Activated CD4-positive, CD25-positive, alpha-beta regulatory T cell (primary cell): ENCODE data around the gene TLK2.
"Not testable (repeated sequence)": the region's sequence is repeated elsewhere in the genome, so short reads cannot be mapped to it uniquely, and the experiment has no call there.

Experiments
- DNase-seq, 4 experiments: peaks; one replicate each; lab custom pipeline; 2025; lab: John Stamatoyannopoulos, UW

Gene TLK2

DNA sequence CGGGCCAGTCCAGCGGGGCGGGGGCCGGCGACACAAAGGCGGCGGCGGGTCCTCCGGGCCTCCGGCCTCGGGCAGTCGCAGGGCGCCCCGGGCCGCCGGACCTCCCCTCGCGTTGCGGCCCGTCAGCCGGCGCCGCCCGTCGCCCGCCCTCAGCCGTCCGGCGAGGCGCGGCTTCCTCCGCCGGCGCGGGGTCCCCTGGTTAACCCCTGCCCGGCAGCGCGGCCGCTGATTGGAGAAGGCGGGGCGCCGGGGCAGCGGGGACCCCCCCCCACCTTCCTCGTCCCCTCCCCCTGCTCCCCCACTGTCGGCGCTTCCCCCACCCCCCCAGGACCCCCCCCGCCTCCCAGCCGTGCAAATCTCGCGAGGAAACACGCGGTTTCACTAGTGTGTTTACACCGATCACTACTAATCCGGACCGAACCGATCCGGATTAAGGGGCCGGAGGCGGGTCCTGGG is at the start of gene TLK2:
TLK2 (plus strand) TSS at position 402 of the 456 bp plus-strand sequence. CDS start 2,301 bp downstream, outside the sequence.
- peak; percentile 45 to 75 (median 62) for DNase-seq

DNA sequence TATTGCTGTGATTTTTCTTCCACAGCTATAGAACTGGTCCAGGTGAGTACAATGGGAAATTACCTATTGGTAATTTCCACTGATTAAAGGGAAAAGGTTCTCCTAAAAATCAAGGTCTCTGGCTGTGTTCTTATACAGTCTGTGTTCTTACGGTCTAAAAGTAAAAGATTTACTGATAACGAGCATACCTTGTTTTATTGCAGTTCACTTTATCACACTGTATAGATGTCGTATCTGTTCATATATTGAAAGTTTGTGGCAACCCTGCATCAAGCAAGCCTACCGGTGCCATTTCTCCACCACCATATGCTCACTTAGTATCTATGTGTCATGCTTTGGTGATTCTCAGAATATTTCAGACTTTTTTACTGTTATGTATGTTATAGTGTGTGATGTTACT is 43.4 kb upstream of the TLK2 start:
- DNase-seq = not testable (repeated sequence)

DNA sequence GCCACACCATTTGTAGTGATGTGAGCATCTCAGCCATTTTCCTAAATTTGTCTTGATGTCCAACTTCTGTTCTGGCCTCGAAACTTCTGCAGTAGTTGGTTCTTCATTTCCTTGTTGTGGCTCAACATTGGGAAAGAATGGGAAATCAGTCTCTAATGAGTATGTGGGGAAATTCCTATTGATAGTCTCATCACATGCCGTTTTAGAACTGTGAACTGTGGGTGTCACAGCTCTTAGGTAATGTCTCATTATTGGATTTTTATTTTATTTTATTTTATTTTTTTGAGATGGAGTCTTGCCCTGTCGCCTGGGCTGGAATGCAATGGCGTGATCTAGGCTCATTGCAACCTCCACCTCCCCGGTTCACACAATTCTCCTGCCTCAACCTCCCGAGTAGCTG is 37.4 kb upstream of the TLK2 start:
- DNase-seq = not testable (repeated sequence)

DNA sequence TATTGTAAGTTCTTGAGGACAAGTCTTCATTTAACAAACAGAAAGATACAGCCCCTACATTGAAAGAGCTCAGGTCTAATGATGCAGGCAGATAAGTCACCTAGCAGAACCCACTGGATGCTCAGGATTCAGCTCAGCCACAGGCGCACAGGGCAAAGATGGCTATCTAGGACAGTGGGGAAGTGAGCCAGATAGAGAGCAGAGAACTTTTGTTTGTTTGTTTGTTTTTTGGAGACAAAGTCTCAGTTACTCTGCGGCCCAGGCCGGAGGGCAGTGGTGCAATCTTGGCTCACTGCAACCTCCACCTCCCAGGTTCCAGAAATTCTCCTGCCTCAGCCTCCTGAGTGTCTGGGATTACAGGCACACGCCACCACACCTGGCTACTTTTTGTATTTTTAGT is 34.6 kb upstream of the TLK2 start:
- no peak for DNase-seq

DNA sequence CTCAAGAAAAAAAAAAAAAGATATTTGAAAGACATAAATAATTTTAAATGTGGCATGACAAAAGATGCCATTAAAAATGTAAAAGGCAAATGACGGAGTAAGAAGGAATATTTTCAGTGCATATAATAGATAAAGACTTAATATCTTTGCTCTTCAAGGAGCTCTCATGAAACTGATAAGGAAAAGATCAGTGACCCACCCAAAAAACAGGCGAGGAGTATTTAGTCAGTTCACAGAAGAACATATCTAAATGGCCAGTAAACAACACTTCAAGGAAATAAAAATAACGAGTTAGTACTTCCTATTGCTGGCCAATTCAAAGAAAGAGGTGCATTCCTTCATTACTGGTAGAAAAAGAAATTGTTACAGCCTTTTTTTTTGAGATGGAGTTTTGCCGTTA is 32.8 kb upstream of the TLK2 start:
- not testable (repeated sequence) for DNase-seq

DNA sequence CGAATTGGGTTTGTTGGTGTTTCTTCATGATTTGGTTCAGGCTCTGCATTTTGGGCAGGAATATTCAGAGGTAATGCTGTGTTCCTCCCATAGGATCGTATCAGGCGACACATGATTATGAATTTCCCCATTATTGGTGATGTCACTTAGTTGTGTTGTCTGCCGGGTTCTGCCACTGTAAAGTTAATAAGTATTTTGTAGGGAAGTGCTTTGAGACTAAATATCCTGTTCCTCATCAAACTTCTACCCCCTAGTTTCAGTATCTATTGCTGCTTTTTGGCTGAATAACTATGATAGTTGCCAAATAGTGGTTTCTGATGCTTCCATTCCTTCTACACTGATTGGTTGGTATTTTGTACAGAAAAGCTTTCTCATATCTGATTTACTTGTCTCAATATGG is 26.4 kb upstream of the TLK2 start:
- DNase-seq = not testable (repeated sequence)

DNA sequence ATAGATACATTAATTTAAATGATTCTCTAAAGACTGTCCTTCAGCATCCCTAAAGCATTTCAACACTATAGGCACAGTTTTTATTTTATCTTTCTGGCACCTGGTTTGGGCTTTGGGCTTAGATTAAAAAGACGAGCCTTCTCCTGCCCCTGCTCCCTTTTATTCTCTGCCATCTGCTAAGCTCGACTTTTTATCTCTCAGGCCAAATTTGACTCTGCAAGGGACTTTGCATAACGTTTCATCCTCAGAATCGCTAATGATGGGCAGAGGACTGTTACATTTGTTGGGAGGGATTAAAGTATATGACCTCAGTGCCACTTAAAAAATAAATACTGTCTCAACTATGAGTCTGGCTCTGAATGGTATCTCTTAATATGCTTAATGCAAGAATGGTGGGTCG is 25.6 kb upstream of the TLK2 start:
- DNase-seq = not testable (repeated sequence)

DNA sequence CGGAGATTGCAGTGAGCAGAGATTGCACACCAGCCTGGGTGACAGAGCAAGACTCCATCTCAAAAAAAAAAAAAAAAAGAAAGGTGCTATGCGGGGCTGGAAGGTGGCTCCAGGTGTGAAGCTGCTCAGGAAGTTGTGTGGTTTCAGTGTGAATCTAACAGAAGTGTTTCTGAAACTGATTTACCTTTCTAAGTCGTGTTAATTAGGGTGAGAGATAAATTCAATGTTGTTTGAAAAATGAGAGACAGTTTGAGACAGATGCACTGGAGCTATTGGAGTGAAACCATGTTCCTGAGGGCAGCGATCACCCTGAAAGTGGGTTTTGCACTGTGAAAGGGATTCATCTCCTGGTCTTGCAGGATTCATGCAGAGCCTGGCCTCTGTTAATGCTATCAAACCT is 25.0 kb upstream of the TLK2 start:
- DNase-seq = not testable (repeated sequence)

DNA sequence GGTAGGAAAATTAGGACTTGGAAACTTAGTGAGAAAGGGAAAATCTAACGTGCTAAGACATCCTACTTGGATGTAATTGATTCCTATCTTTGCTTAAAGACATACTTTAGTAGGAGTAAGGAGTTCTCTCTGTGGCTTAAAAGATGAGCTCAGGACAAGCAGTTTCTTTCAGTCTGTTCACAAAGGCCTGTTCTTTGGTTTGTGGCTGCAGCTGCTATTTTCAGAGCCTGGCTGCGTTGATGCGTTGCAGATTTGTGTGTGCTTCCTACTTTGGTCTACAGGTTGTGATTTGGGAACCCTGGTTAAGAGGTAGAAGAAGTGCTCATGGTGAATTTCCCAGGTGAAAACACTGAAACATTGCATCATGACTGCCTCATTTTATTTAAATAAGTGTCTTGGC is 24.5 kb upstream of the TLK2 start:
- not testable (repeated sequence) for DNase-seq

DNA sequence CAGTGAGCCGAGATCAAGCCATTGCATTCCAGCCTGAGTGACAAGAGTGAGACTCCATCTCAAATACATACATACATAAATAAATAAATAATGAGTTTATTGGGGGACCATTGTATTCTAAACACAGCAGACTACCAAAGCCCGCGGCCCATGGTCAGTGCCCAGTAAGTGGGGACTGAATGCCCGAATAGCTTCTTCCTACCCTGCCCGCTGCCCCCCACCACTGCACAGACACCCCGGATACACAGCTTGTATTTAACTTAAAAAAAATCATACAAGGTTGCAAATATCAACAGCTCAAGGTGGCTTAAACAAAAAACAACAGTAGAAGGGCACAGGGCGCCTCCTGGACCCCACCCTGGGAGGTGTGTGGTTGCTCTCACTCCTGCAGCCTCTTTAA is 22.6 kb upstream of the TLK2 start:
- no peak for DNase-seq

DNA sequence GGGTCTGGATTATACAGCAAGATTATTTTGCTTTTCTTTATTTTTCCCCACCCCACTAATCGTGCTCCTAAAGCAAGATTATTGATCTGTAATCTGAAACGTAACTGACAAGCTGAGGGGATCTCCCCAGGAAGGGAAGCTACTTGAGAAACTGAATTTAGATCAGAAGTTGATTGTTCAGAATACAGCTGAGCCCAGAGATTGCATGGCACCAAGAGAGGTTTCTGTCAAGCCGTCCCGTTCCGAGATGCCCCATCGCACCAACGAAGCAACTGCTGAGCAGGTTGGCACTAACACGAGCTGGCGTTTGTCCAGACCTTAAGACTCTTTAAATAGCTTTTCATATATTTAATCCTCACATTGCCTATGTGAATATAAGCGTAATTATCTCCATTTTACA is 20.1 kb upstream of the TLK2 start:
- DNase-seq = not testable (repeated sequence)

DNA sequence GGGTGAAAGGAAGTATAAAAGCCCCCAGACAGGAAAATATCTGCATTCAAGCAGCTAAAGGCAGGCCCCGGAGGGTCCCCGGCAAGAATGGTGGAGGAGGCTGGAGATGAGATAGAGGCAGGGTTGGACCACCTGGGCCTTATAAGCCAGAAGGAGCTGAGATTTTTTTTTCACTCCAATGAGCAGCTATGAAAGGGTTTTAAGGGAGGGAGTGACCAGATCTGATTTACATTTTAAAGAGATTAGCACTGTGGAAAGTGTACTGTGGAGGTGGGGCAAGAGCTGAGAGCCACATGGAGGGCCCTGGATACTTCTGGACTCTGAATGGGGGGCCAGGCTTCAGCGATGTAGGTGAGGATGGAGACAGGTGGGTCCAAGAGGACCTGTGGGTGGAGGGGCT is 14.2 kb upstream of the TLK2 start:
- DNase-seq = not testable (repeated sequence)

DNA sequence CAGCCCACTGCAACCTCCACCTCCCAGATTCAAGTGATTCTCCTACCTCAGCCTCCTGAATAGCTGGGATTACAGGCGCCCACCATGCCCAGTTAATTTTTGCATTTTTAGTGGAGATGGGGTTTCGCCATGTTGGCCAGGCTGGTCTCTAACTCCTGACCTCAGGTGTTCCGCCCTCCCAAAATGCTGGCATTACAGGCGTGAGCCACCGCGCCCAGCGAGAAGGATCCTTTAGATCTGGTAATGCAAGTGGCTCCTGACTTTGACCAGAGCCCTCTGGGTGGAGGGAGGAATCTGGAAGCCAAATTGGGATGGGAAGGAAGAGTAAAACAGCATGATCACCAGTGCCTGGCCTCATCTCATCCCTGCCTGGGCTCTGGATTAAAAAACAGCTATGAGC is 13.4 kb upstream of the TLK2 start:
- DNase-seq = not testable (repeated sequence)

DNA sequence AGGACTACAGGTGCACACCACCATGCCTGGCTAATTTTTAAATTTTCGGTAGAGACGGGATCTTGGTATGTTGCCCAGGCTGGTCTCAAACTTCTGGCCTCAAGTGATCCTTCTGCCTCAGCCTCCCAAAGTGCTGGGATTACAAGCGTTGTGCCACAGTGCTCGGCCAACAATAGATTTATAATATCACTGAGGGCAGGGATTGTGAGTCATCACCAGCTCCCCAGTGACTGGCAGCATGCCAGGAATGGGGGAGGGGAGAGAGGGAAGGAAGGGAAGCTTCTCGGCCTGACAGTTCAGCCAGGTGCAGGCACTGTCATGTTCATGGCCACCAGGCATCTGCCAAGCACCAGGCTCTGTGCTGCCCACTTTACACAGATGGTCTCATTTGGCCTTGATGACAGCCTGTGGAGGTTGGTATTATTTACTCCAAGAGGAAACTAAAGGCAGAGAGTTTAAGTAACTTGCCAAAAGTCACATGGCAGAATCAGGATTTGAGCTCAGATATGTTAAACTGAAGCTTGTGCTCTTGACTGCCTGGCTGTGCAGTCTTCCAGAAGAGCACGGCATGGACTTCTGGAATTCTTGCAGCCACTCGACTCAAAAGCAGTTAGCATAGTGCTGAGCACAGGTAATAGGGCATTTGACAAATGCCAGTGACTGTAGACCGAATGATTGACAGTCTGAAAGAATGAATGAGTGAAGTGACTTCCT is 7.8 kb upstream of the TLK2 start:
- DNase-seq = peak; percentile 20 to 46 (median 36)

DNA sequence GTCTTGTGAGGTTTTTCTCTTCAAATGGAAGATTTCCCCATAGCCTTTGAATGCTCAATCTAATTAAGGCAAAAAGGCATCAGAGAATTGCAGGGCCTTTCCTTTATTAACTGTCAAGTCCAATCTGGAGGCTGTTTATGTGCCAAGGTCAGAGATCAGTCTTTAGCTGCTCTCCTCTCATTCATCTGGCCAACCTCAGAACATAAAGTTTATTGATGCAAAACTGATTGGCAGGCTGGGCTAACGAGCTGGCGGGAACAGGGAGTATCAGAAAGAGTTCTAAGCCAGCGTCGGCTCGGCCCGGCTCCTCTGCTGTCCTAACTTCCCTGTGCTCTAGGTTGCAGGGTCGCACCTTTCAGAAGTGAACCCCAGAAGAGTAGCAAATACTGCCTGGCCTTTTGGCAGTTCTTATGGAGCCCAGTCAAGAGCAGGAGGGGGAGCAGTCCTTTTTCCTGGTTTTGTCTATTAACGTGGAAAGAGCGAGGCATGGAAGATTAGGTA is 7.2 kb upstream of the TLK2 start:
- DNase-seq = not testable (repeated sequence)

DNA sequence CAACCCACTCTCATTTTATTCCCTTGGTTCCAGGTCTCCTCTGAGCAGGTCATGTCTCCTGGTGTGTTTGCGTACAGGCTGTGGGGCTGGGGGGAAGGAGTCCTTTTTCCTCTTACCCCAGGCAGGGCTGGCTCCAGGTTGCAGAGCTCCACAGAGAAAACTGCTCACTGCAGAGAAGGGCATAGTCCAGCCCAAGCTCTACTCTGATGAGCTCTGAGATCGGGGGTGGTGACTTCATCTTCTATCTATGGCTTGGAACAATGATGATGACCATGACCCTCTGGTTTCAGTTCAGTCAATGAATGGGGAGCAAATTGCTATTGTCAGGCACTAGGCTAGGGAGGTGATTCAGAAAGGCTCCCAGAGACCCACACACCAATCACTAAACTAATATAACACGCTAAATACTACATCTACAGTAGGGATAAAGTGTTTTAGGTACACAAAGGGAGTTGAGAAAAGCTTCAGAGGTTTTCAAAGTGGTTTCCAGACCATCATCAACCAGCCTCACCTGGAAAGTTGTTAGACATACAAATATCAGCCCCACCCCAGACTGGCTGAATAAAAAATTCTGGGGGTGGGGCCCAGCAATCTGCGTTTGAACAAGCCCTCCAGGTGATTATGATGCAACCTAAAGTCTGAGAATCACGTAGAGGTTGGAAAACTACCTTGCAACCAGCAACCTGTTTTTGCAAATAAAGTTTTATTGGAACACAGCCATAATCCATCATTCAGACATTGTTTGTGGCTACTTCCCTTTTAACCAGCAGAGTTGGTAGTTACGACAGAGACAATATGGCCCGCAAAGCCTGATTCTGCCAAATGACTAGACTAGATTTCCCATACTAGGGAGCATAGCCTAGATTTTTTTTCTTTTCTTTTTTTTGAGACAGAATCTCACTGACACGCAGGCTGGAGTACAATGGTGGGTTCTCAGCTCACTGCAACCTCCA is 5.3 kb upstream of the TLK2 start:
- not testable (repeated sequence) for DNase-seq

DNA sequence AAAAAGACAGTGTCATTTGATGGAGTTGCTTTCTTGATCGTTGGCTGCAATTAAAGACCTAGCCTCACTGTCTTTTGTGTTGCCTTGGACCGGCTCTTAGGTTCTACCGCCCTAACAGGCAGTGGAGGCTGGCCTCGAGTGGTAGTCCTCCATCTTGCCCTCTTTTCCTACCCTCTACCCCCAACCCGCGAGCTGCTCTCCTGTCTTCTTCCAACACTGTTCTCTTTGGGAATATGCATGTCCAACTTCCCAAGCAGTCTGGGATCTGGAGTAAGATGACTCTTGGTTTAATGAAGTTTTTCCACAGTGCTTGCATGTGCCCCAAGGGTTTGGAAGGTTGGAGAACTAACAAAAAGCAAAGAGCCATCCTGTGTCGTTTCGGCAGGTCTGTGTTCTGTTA is 1.5 kb upstream of the TLK2 start:
- not testable (repeated sequence) for DNase-seq

DNA sequence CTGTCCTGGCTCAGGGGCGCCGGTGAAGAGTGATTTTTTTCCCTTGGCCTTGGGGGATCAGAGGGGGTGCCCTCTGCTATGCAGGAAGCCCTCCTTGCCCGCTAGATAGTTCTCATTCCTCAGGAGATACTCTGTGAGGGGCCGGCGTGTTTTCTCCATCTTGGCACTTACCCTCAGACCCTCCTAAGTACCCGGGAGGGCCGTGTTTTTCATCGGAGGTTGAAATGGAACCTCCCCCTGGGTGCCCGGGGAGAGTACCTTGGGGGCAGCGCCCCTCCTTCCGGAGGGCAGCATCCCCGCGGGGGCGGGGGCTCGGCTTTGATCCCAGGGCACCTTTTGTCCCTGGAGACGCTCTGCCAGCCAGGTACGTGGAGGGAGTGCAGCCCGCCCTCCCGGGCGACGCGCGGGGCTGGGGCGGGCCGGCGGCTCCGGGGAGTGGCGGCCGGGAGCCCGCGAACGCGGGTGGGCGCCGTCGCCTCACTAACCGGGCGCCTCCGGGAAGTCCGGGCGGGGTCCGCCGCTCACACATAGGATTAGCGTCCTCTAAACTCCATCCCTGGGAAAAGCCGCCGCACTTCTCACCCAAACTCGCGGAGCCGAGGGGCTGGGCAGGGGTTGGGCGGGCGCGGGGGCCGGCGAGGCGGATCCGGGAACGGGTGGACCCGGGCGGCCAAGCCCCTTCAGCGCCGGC is 762 bp upstream of the TLK2 start:
- DNase-seq = peak in 2 of 4 experiments; percentile 35 to 47

DNA sequence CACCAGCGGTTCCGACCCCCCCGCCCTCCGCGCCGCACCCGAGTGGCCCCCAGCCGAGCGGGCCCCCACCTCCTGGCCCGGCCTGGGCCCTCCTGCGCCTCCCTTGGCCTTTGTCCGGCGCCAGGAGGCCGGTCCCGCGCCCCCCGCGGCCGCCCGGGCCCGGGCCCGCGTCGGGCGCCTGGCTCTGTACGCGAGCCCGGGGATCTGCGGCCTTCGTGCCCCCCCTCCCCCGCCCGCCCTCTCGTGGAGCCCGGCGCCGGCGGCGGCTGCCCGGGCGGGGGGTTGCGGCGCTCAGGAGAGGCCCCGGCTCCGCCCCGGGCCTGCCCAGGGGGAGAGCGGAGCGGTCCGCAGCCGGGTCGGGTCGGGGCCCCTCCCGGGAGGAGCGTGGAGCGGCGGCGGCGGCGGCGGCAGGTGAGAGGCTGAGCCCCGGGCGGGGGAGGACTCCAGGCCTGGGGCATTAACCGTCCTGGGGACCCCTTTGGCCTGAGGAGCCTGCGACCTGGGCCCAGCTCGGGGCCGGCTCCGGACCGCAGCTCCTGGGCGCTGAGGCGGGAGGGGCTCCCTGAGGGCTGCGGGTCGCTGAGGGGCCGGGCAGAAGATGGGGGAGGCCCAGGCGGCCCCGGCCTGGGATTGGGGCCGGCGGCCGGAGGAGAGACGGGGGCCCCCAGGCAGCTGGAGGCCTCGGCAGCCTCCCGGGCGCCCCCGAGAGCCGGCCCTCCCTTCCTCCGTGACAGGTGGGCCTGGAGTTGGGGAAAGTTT is 434 bp downstream of the TLK2 start:
- peak in 2 of 4 experiments; percentile 27 to 31 for DNase-seq

DNA sequence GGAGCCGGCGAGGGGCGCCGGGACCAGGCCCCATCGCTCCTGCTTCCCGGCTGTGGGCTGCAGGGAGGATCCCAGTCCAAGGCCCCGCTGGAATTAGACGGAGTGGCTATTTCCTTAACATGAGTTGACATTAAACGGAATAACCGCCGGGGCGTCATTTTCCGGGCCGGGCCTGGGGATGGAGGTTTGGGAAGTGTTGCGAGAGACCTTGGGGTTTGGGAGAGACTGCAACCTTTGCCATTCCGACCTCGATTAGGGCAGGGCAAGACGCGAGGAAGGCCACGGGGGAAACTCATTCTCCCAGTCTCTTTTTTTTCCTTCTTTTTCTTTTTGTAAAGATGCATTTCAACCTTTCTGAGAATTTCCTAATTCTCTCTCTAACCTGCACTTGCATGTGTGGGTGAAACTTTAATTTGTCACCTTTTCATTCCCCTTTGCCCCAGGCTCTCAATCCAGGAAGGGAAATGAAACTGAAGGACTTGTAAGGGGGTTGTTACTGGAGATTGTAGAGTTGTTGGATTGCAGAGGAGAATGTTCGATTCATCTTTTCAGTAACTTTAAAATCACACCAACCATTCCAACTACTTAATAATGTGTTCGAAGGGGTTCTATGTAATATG is 1.1 kb downstream of the TLK2 start:
- not testable (repeated sequence) for DNase-seq

DNA sequence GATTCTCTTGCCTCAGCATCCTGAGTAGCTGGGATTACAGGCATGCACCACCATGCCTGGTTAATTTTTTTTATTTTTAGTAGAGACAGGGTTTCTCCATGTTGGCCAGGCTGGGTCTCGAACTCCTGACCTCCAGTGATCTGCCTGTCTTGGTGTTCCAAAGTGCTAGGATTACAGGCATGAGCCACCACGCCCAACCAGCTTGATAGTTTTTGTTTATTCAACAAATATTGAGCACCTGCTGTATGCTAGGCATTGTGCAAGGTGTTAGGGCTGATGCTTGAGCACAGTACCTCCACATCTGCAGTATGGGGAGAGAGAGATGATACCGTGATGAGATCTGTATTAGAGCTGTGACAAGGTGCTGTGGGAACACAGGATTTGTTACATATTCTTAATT is 3.9 kb downstream of the TLK2 start:
- not testable (repeated sequence) for DNase-seq
